Hematopoietic multipotent progenitor cell treated with erythropoietin and hydrocortisone succinate and interleukin-3 and kit ligand, for 17 days (in vitro differentiated cells): ENCODE data around the gene INPP5A.

Experiments used
- DNase-seq: peaks from one replicate; pipeline ENCODE4 v3.0.0-alpha.2; 2015; ENCODE audit warnings: low spot score

Gene INPP5A

GRCh38 chr10:132745511-132745910 is 207.9 kb downstream of the INPP5A start:
- no peak for DNase-seq

- no peak for DNase-seq
Observed at GRCh38 chr10:132745971-132746370, 208.4 kb downstream of the INPP5A start.

GRCh38 chr10:132746386-132746785 is 208.8 kb downstream of the INPP5A start:
- DNase-seq, result no peak

DNA sequence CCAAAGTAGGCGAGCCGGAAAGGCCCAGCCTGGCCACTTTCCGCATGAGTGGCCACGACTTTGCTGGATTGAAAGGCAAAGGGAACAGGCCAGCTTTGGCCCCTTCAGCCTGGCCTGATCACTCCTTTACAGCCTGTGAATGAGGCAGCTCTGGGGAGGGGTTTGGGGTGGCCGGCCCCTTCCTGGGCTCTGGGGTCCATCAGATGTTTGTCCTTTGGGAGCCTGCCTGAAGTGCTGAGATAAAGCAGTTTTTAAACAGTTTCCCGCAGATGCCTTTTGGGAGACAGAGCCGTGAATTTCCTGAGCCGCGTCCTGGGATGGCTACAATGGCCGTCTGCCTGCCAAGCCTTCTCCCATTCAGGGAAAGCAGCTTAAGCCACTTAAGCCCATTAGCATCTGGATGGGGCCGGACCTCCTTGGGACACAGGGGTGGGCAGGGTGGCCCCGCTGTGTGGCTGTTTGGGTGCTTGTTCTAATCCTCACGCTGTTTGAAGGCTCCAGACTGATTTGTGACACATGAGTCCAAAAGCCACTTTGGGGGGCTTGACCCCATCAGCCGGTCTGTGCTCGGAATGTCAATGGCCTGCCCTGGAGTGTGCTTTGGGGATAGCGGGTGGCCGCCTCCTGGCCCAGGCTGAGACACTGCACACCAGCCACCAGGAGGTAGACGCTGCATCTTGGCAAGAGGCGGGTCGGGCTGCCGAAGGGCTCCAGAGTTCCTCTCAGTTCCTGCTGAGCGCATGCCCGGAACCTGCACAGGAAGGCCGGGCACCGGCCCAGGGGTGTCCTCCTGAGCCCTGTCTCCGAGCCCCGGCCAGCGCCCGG is 209.4 kb downstream of the INPP5A start:
- DNase-seq, result no peak

DNA sequence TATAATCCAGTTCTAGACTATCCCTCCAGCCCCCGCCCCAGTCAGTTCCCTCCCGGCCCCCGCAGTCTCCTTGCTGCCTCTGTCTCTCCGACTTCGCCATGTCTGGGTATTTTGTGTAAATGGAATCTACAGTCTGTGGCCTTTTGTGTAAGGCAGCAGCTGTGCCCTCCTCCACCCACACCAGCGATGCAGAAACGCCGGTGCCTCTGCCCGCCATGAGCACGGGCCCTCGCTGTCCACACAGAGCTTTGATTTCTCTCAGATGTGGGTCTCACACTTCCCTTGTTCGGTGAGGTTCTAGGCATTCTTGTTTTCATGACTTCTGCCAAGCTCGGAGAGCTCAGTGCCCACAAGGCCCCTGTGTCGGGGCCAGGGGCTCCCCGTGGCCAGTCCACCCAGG is 210.5 kb downstream of the INPP5A start:
- DNase-seq, result no peak

DNA sequence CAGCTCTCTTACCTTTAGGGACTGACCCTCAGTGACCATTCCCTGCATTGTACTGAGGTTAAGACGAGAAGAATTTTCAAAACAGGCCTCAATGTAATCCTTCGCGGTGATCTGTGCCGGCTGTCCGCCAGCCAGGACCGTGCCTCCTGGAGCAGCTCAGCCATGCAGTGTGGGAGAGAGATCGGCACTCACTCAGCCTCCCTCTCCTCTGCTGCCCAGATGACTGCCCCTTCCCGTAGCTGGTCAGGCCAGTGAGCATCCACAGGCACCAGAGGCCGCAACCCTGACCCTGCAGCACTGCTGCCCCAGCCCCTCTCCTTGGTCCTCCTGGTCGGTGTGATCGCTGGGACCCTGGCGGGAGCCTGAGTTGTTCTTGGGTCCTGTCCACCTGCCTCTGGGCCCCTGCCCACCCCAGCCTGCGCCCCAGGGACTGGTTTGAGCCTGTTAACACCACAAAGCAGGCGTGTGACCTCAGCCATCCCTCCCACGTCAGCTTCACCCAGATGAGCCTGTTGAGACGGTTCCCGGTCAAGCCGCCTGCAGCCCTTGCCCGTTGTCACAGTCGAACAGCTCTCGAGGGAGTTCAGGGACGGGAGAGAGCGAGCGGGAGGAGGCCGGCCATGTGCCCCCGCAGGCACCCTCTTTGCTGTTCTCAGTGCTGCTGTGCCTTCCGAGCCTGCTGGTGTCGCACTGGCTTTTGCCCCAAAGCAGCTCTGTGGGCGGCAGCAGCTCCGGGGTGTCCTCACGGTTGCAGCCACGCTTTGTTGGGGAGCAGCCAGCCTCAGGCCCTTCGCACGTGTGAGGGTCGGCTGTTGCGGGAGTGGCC is 211.2 kb downstream of the INPP5A start:
- no peak for DNase-seq

DNA sequence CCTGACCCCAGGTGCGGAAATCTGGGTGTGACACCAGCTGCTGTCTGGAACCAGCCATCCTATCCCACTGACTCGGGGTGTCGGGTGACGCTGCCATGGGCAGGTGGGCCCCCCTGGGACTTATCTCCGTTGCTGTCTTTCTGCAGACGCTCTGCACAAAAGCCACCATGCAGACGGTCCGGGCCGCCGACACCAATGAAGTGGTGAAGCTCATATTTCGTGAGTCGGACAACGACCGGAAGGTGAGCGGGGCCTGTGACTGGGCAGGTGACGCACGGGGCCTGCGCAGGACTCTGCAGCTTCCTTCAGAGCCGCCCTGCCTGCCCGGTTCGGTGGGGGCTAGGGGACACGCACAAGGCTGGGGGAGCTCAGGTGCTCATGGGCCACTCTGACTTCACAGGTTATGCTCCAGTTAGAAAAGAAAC is 211.8 kb downstream of the INPP5A start:
- no peak for DNase-seq

DNA sequence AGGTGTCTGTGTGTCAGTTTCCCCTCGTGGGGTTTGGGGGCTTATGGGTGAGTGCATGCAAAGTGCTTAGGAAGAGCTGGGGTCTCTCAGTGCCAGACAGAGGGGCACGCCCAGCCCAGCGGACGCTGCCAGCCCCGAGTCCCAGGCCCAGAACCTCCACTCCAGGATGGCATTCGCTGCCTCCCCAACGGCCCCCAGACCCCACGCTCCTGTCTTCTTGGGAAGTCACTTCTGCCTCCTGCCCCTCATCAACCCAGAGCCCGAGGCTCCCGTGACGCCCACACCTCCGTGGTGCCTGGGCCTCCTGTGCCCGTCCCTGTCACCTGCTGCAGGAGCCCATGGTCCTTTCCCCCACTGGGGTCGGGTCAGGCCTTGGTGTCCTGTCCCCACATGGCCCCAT is 213.3 kb downstream of the INPP5A start:
- no peak for DNase-seq

DNA sequence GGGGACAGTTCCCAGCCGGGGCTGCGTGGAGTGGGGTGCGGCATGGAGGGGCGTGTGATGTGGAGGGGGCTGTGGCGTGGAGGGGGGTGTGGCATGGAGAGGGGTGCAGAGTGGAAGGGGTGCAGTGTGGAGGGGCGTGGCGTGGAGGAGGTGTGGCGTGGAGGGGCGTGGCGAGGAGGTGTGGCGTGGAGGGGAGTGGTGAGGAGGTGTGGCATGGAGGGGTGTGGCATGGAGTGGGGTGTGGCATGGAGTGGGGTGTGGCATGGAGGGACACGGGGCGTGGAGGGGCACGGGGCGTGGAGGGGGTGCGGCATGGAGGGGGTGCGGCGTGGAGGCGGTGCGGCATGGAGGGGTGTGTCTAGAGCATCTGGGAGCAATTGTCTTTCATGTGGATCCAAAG is 214.8 kb downstream of the INPP5A start:
- no peak for DNase-seq

GRCh38 chr10:132752961-132753360 is 215.4 kb downstream of the INPP5A start:
- DNase-seq, result no peak

- no peak for DNase-seq
Observed at GRCh38 chr10:132753596-132753995, 216.0 kb downstream of the INPP5A start.

GRCh38 chr10:132754071-132754470 is 216.5 kb downstream of the INPP5A start:
- DNase-seq, result no peak

GRCh38 chr10:132755166-132755711 is 217.7 kb downstream of the INPP5A start:
- DNase-seq, result no peak

GRCh38 chr10:132756591-132756990 is 219.0 kb downstream of the INPP5A start:
- no peak for DNase-seq

DNA sequence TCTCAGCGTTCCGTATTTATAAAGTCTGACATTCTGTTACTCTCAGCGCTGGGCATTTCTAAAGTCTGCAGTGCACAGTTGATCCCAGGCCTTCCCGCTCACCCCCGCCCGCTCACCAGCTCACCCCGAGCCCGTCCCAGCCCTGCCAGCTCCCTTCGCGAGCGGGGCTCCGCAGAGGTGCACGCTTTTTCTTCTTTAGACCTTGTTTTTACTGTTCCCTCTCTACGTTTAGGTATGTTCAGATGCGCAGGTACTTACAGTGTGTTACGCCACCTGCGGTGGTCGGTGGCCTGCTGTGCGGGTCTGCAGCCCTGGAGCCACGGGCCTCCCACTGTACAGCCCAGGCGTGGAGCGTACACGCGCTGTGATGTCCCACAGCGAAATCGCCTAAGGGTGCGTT is 219.6 kb downstream of the INPP5A start:
- no peak for DNase-seq

DNA sequence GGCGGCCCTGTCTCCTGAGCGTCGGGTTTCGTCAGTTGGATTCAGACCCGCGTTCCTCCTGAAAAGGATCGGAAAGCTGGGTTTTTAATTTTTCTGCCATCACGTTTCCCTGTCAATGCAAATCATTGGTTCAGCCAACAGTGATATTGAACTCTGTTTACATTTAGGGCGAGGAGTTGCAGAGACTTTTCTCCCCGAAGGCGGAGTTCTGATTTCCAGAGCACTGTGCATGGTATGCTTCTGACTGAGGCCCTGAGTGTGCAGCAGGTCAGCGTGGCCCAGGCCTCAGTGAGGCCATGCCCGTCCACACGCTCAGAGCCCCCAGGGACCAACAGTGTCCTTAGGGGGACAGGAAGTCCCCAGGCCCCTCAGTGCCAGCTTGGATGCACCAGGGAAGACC is 221.3 kb downstream of the INPP5A start:
- DNase-seq, result no peak

- no peak for DNase-seq
Observed at GRCh38 chr10:132761395-132762060, 223.9 kb downstream of the INPP5A start.

GRCh38 chr10:132762267-132762666 is 224.7 kb downstream of the INPP5A start:
- DNase-seq, result no peak

GRCh38 chr10:132763545-132763944 is 226.0 kb downstream of the INPP5A start:
- no peak for DNase-seq

DNA sequence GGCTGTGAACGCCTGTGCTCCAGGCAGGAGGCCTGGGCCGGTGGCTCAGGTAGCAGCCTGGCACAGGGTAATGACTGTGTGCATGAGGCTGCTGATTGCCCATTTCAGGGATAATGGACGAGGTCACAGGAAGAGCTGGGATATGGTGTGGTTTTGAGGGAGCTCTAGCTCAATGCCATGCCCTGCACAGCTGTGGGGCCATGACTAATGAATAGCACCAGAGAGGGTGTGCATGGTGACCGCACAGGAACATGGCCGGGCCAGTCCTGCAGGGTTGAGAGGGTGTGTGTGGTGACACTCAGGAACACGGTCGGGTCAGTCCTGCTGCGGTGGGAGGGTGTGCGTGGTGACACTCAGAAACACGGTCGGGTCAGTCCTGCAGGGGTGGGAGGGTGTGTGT is 226.5 kb downstream of the INPP5A start:
- no peak for DNase-seq

DNA sequence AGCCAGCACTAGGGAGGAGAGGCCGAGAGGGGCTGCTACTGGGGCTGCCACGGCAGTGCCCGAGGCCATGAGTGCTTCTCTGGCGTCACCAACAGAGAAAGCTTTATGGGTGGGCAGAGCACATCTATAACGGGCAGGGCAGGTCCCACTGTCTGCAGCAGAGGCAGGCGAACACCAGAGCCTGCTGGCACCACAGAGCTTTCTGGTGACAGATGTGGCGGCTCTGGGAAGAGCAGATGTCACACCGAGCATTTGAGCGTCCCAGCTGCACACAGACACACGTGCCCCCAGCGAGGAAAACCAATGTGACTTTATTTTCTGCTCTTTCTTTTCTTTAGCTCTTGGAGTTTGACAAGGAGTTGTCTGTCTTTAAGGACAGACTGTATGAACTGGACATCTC is 227.8 kb downstream of the INPP5A start:
- DNase-seq, result no peak

DNA sequence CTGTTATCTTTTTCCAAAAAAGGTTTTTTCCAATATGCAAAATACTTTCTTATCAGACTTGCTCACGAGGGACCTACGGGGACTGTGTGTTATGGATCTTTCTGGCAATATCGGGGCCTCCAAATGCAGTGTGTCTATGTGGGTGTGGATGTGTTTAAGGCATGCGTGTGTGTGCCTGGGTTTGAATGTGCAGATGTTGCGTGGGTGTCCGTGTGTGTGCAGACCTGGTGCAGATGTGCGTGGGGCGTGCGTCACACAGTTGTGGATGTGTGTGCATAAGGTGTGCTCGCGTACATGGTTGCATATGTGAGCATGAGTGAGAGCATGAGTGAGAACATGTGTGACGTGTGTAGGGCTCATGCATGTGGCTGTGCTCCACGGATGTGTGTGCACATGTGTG is 228.7 kb downstream of the INPP5A start:
- DNase-seq, result no peak
